Ascending aorta (tissue), 2 donors: Measurements from ENCODE around the gene TMEM52. TPM values are rescaled to one million over a fixed set of nuclear protein-coding genes. Genes with fewer than 3 reads are reported as not detected.

Source experiments
- DNase-seq, 2 donors: peaks; one replicate each; pipeline ENCODE4 v3.0.0-alpha.2; 2019; ENCODE audit warnings: low spot score in 2 of 2
- H3K27ac ChIP-seq, 2 donors: fragments of 200-600 bp; sonication (generic); one replicate each; pipeline ENCODE4 v1.5.1; 2016 to 2017; ENCODE audit warnings: mild to moderate bottlenecking in 1 of 2
- H3K27me3 ChIP-seq: fragments of 200-600 bp; sonication (generic); one replicate; pipeline ENCODE4 v1.5.1; 2017
- H3K36me3 ChIP-seq, 2 donors: fragments of 200-600 bp; sonication (generic); one replicate each; pipeline ENCODE4 v1.5.1; 2016
- H3K4me1 ChIP-seq, 2 donors: fragments of 200-600 bp; sonication (generic); one replicate each; pipeline ENCODE4 v1.5.1; 2016 to 2017; ENCODE audit warnings: mild to moderate bottlenecking in 1 of 2
- H3K4me3 ChIP-seq, 2 donors: fragments of 200-600 bp; sonication (generic); one replicate each; pipeline ENCODE4 v1.5.1; 2016 to 2017; ENCODE audit warnings: mild to moderate bottlenecking in 1 of 2
- H3K9me3 ChIP-seq, 2 donors: fragments of 200-600 bp; sonication (generic); one replicate each; pipeline ENCODE4 v1.5.1; 2016
- CTCF ChIP-seq, 3 experiments: fragments of 200-600 bp in 2 of 3; fragments of 450-650 bp in 1 of 3; sonication (generic) in 2 of 3; IDR thresholded peaks; one replicate each; pipeline ENCODE4 v1.5.1; 2016 to 2019; ENCODE audit warnings: antibody characterized with exemption in 3 of 3, mild to moderate bottlenecking in 1 of 3, moderate library complexity in 1 of 3
- intact Hi-C: fragments of 100-400 bp; cut with DNase I; formaldehyde crosslinking; loops from one replicate; pipeline ENCODE4 v1.15.1; 2023
- total RNA-seq: library from RNA; depleted of rRNA; stranded (reverse); fragments of >200 nt; gene quantifications from one replicate; pipeline ENCODE4 v1.1.0, GENCODE V29; 2016

TMEM52 gene
- total RNA-seq, 1 donor from 2014 or later, result not detected

- Histone ChIP-seq H3K9me3 (no peaks in the 10 kb centered on the region), H3K27ac (no peak overlapping the region)
- peak in 1 of 2 donors; percentile 57 for DNase-seq
These were observed 7.6 kb downstream of the TMEM52 start for GRCh38 chr1:1911350-1912041.

GRCh38 chr1:1910651-1911331 lies 8.3 kb downstream of the TMEM52 start:
- Histone ChIP-seq H3K4me3 (no peak overlapping the region), H3K4me1 (peaks cover 4 to 22% of the 10 kb centered on the region in 2 donors), H3K27me3 (no peaks in the 10 kb centered on the region), H3K9me3 (no peaks in the 10 kb centered on the region), H3K27ac (no peak overlapping the region), H3K36me3 (no peaks in the 10 kb centered on the region)
- intact Hi-C loops, result no loop called here
- DNase-seq, result peak in 1 of 2 donors; percentile 61
- TF ChIP-seq CTCF (IDR thresholded peaks at IDR 0.05), result no peak

More at GRCh38 chr1:1911350-1912041, 7.6 kb downstream of the TMEM52 start:
- intact Hi-C loops, result no loop called here
- Histone ChIP-seq H3K36me3 (no peaks in the 10 kb centered on the region), H3K4me1 (peaks cover 4 to 19% of the 10 kb centered on the region in 2 donors), H3K4me3 (no peak overlapping the region), H3K27me3 (no peaks in the 10 kb centered on the region)
- TF ChIP-seq CTCF (IDR thresholded peaks at IDR 0.05), result no peak

GRCh38 chr1:1910033-1910465 lies 9.0 kb downstream of the TMEM52 start:
- intact Hi-C loops, result no loop called here
- no peak for TF ChIP-seq CTCF (IDR thresholded peaks at IDR 0.05)

GRCh38 chr1:1908506-1908791 lies 10.6 kb downstream of the TMEM52 start:
- peak overlapping the region; percentile 86 to 88 for H3K27ac ChIP-seq
- intact Hi-C loops, result loop anchor here (5.0 kb wide), 3 partner anchors 166 to 396 kb away; partner anchors contain the start of genes ATAD3A and MIB2
- DNase-seq, result no peak
- TF ChIP-seq CTCF (IDR thresholded peaks at IDR 0.05), result no peak
- H3K4me3 ChIP-seq, result peak overlapping the region; percentile 71 to 84
- no peaks in the 10 kb centered on the region for H3K27me3 ChIP-seq
- H3K9me3 ChIP-seq, result no peaks in the 10 kb centered on the region
- H3K36me3 ChIP-seq, result no peaks in the 10 kb centered on the region
- H3K4me1 ChIP-seq, result peaks cover 4 to 22% of the 10 kb centered on the region in 2 donors

More at GRCh38 chr1:1910033-1910465, 9.0 kb downstream of the TMEM52 start:
- Histone ChIP-seq H3K9me3 (no peaks in the 10 kb centered on the region), H3K27me3 (no peaks in the 10 kb centered on the region), H3K4me3 (peak overlapping the region; percentile 71 to 84), H3K36me3 (no peaks in the 10 kb centered on the region), H3K4me1 (peaks cover 4 to 22% of the 10 kb centered on the region in 2 donors), H3K27ac (peak overlapping the region; percentile 85 to 88)
- DNase-seq, result no peak

GRCh38 chr1:1907098-1907736 lies 11.9 kb downstream of the TMEM52 start:
- intact Hi-C loops, result loop anchor here (5.0 kb wide), 3 partner anchors 165 to 395 kb away; partner anchors contain the start of genes ATAD3A and MIB2
- no peak for TF ChIP-seq CTCF (IDR thresholded peaks at IDR 0.05)
- Histone ChIP-seq H3K27me3 (no peaks in the 10 kb centered on the region), H3K4me1 (peaks cover 4 to 22% of the 10 kb centered on the region in 2 donors), H3K27ac (peak overlapping the region in 1 of 2 donors; percentile 33), H3K9me3 (no peaks in the 10 kb centered on the region), H3K36me3 (no peaks in the 10 kb centered on the region), H3K4me3 (no peak overlapping the region)
- peak in 1 of 2 donors; percentile 65 for DNase-seq
